SU-DHL-6 (cell line): Measurements from ENCODE around the gene NOM1.

Experiments
- H2AFZ ChIP-seq: fragments of 200-600 bp; sonication (generic); 2 replicates; pipeline ENCODE4 v1.6.1; 2014; ENCODE audit warnings: low read depth, mild to moderate bottlenecking, moderate library complexity, mixed read lengths, antibody characterized with exemption, low read length; ENCODE audit not compliant: severe bottlenecking
- H3F3A ChIP-seq: fragments of 200-600 bp; shearing (Covaris generic); 2 replicates; pipeline ENCODE4 v1.6.0; 2016; ENCODE audit warnings: antibody characterized with exemption, mild to moderate bottlenecking; ENCODE audit not compliant: insufficient read depth
- H3K27ac ChIP-seq: fragments of 200-600 bp; sonication (generic); 2 replicates; pipeline ENCODE4 v1.5.1; 2016; ENCODE audit warnings: low read depth, mild to moderate bottlenecking, low read length, moderate library complexity, mixed read lengths
- H3K27me3 ChIP-seq: fragments of 200-600 bp; sonication (generic), shearing (Covaris generic); 2 replicates; pipeline ENCODE4 v1.6.0; 2014; ENCODE audit warnings: mild to moderate bottlenecking, low read length
- H3K36me3 ChIP-seq: fragments of 200-600 bp; sonication (generic); 2 replicates; pipeline ENCODE4 v1.6.1; 2014; ENCODE audit warnings: mild to moderate bottlenecking, low read length, mixed read lengths
- H3K4me2 ChIP-seq: fragments of 300-600, 200-600 bp; shearing (Covaris generic), sonication (generic); 2 replicates; pipeline ENCODE4 v1.6.0; 2014; ENCODE audit warnings: low read length, low read depth, mild to moderate bottlenecking; ENCODE audit not compliant: poor library complexity, severe bottlenecking
- H3K4me3 ChIP-seq: fragments of 200-600 bp; sonication (generic); 2 replicates; pipeline ENCODE4 v1.5.1; 2014; ENCODE audit warnings: antibody characterized with exemption, low read length, mild to moderate bottlenecking, mixed read lengths; ENCODE audit not compliant: insufficient read depth, poor library complexity, severe bottlenecking
- H3K79me2 ChIP-seq: fragments of 200-600 bp; sonication (generic); 2 replicates; pipeline ENCODE4 v1.6.1; 2014; ENCODE audit warnings: mild to moderate bottlenecking, low read length, moderate library complexity; ENCODE audit not compliant: insufficient read depth
- H3K9ac ChIP-seq: fragments of 200-600 bp; sonication (generic); 2 replicates; pipeline ENCODE4 v1.7.0; 2014; ENCODE audit warnings: mild to moderate bottlenecking, low read length
- H3K9me2 ChIP-seq: fragments of 200-600 bp; sonication (generic); replicated peaks from 2 replicates; pipeline ENCODE4 v1.6.1; 2014; ENCODE audit warnings: low read length; ENCODE audit not compliant: insufficient read depth
- H3K9me3 ChIP-seq: fragments of 200-600 bp; sonication (generic); 2 replicates; pipeline ENCODE4 v1.6.1; 2014; ENCODE audit warnings: low read length, mixed read lengths; ENCODE audit not compliant: insufficient read depth
- H4K20me1 ChIP-seq: fragments of 200-600 bp; sonication (generic); 2 replicates; pipeline ENCODE4 v1.6.1; 2014; ENCODE audit warnings: low read depth, mild to moderate bottlenecking, antibody characterized with exemption, low read length, moderate library complexity, mixed read lengths
- CTCF ChIP-seq: fragments of 200-600 bp; sonication (generic); IDR thresholded peaks from one replicate; pipeline ENCODE4 v1.5.1; 2017; ENCODE audit warnings: antibody characterized with exemption, mild to moderate bottlenecking, low read length, moderate library complexity; ENCODE audit not compliant: insufficient read depth, poor library complexity, severe bottlenecking
- EZH2phosphoT487 ChIP-seq: fragments of 200-600 bp; sonication (generic), shearing (Covaris generic); conservative IDR thresholded peaks from 2 replicates; pipeline ENCODE4 v1.6.1; 2018; ENCODE audit warnings: mild to moderate bottlenecking, antibody characterized with exemption, low read length, moderate library complexity, mixed read lengths

Gene NOM1

GRCh38 chr7:157005456-157006204 lies 56.1 kb downstream of the NOM1 start:
- H3K27ac ChIP-seq = no peak overlapping the region
- H3K9me2 ChIP-seq = no peaks in the 10 kb centered on the region
- TF ChIP-seq EZH2phosphoT487 (no peak), CTCF (no peak)
- no peak overlapping the region for H3K9ac ChIP-seq
- H3K4me3 ChIP-seq = no peak overlapping the region
- H2AFZ ChIP-seq = no peak overlapping the region
- no peaks in the 10 kb centered on the region for H3K27me3 ChIP-seq
- no peaks in the 10 kb centered on the region for H3K79me2 ChIP-seq
- no peaks in the 10 kb centered on the region for H3F3A ChIP-seq
- H4K20me1 ChIP-seq = no peaks in the 10 kb centered on the region
- no peaks in the 10 kb centered on the region for H3K9me3 ChIP-seq
- no peak overlapping the region for H3K4me2 ChIP-seq
- no peaks in the 10 kb centered on the region for H3K36me3 ChIP-seq

DNA sequence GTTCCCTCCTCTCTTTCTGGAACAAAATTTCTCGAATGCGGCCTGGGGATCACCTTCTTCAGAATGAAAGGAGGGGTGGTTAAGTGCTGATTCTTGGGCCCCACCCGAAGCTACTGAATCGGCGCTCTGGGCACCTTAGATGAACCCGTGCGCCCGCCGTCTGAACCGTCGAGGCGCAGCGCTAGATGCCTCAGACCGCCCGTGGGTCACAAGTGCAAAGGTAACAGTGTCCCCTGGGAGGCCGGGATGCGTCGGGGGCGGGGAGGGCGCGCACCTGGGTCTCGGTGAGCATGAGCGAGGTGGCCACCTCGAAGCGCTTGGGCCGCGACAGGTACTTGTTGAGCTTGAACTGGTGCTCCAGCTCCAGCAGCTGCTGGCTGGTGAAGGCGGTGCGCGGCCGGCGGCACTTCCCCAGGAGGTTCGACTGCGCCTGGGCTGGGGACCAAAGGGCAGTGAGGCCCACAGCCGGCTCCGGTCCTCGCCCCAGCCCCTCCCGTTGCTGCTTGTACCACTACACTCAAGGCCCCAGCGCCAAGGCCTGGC lies 56.8 kb downstream of the NOM1 start:
- H3K4me2 ChIP-seq = no peak overlapping the region
- no peak overlapping the region for H3K4me3 ChIP-seq
- H3K27me3 ChIP-seq = no peaks in the 10 kb centered on the region
- no peaks in the 10 kb centered on the region for H3F3A ChIP-seq
- H3K9ac ChIP-seq = no peak overlapping the region
- no peaks in the 10 kb centered on the region for H3K9me3 ChIP-seq
- no peak for TF ChIP-seq EZH2phosphoT487
- no peak for TF ChIP-seq CTCF
- H4K20me1 ChIP-seq = no peaks in the 10 kb centered on the region
- no peak overlapping the region for H2AFZ ChIP-seq
- H3K36me3 ChIP-seq = no peaks in the 10 kb centered on the region
- no peaks in the 10 kb centered on the region for H3K9me2 ChIP-seq
- H3K27ac ChIP-seq = no peak overlapping the region
- H3K79me2 ChIP-seq = no peaks in the 10 kb centered on the region

GRCh38 chr7:157006829-157007469 lies 57.4 kb downstream of the NOM1 start:
- H3K79me2 ChIP-seq = no peaks in the 10 kb centered on the region
- no peaks in the 10 kb centered on the region for H3K9me3 ChIP-seq
- no peak overlapping the region for H2AFZ ChIP-seq
- no peaks in the 10 kb centered on the region for H3K27me3 ChIP-seq
- H3K4me2 ChIP-seq = no peak overlapping the region
- H3K9me2 ChIP-seq = no peaks in the 10 kb centered on the region
- H3K27ac ChIP-seq = no peak overlapping the region
- TF ChIP-seq EZH2phosphoT487 (no peak), CTCF (no peak)
- H3K4me3 ChIP-seq = no peak overlapping the region
- no peaks in the 10 kb centered on the region for H3K36me3 ChIP-seq
- no peaks in the 10 kb centered on the region for H4K20me1 ChIP-seq
- H3K9ac ChIP-seq = no peak overlapping the region
- H3F3A ChIP-seq = no peaks in the 10 kb centered on the region
